Left cardiac atrium (tissue), 4 donors: ENCODE results near the gene SH3RF3. TPM values are rescaled to one million over a fixed set of nuclear protein-coding genes. Genes with fewer than 3 reads are reported as not detected.

Experiments used
- ATAC-seq, 2 donors: fragments of 200-7000 bp; cut with Tn5 transposase; one replicate each; pipeline ENCODE4 v1.9.1; 2020; ENCODE audit warnings: mild to moderate bottlenecking in 2 of 2, moderate library complexity in 2 of 2
- DNase-seq: peaks from one replicate; pipeline ENCODE4 v3.0.0-alpha.2; 2020
- intact Hi-C, 2 donors: fragments of 100-400 bp; cut with DNase I; formaldehyde crosslinking; loops; one replicate each; pipeline versions ENCODE4 v1.14.1 to v1.15.1; 2022 to 2023
- microRNA-seq, 2 donors: library from miRNA; unstranded; fragments of <30 nt; microRNA quantifications; one replicate each; pipeline ENCODE4 v1.2.0, GENCODE V29; 2020
- total RNA-seq, 2 donors: library from RNA; stranded (reverse); fragmentation: NEBNext Ultra II Directional; extraction: Animal tissue kit (Norgen Biotek cat#: 25700); gene quantifications; one replicate each; pipeline ENCODE4 v1.2.1, GENCODE V29; 2021
- donor health status: DM: no; HTN: yes; CAD: no.
- donor health status: DM: no; HTN: yes; CAD: no; lungs with severe emphysema.
- donor health status: DM: yes; HTN: yes; CAD: no.
- donor health status: Dilated cardiomyopathy.

The SH3RF3 gene
- total RNA-seq, 2 donors from 2014 or later: 8.8 to 9.4 TPM

- ATAC-seq (peak; percentile 86 to 91), DNase-seq (peak; percentile 64)
- intact Hi-C loops: loop anchor here in 1 of 2 donors (2.0 to 5.0 kb wide), 2 partner anchors 171 to 185 kb away; no protein-coding TSS in a partner anchor
These were observed 417.1 kb downstream of the SH3RF3 start for GRCh38 chr2:109545828-109546713.

DNA sequence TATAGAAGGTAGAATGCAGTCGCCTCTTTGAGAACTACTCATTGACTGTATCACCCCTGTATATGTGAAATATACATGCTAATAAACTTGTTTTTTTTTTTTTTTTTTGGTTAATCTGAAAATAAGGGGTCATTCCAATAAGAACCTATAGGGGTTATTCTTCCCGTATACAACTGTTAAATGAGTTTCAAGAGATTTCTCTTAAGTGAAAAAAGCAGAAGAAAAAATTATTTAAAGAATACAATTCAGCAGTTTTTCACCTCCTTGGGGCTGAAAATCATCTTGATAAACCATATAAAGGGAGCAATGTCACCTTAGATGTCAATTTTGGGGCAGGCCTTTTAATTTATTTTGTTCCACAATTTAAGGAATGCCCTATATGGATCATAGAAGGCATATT is 418.3 kb downstream of the SH3RF3 start:
- DNase-seq (no peak), ATAC-seq (no peak)
- intact Hi-C loops: loop anchor here in 1 of 2 donors (2.0 to 5.0 kb wide), 2 partner anchors 170 to 184 kb away; no protein-coding TSS in a partner anchor

- intact Hi-C loops: loop anchor here in 1 of 2 donors (5.0 kb wide), 1 partner anchor 168 kb away; no protein-coding TSS in a partner anchor
- DNase-seq (no peak), ATAC-seq (no peak)
These were observed 420.1 kb downstream of the SH3RF3 start for GRCh38 chr2:109549016-109549590.

Small RNA genes lying within 50 kb of the gene (microRNA-seq; reads per million reads assigned to microRNA genes)
- gene MIR4265 (0 reads per million in 2 donors), gene MIR4266 (0 reads per million in 2 donors)

Other genes starting within 250 kb of the SH3RF3 start
- under 1 TPM in 1 of 2 donors, not detected in 1; 0.06 TPM for gene EDAR, start 140.0 kb upstream of the SH3RF3 start, total RNA-seq